Activated CD8-positive, alpha-beta memory T cell treated with anti-CD3 and anti-CD28 coated beads for 24 hours (primary cell): ENCODE results near the gene CNPY1.
A peak's percentile ranks its signal among the peaks of the same experiment; 100 is the strongest.

Experiments used
- DNase-seq: peaks from one replicate; pipeline ENCODE4 v3.0.0-alpha.2; 2020

The CNPY1 gene

GRCh38 chr7:155464948-155465739 is 81.2 kb downstream of the CNPY1 start:
- DNase-seq = no peak

- DNase-seq = no peak
These were observed 82.2 kb downstream of the CNPY1 start for GRCh38 chr7:155464183-155464582.

GRCh38 chr7:155463114-155463811 is 83.1 kb downstream of the CNPY1 start:
- no peak for DNase-seq

- DNase-seq = no peak
These were observed 84.1 kb downstream of the CNPY1 start for GRCh38 chr7:155462163-155462735.

- DNase-seq = no peak
These were observed 84.7 kb downstream of the CNPY1 start for GRCh38 chr7:155461631-155462030.

GRCh38 chr7:155460926-155461613 is 85.3 kb downstream of the CNPY1 start:
- no peak for DNase-seq

GRCh38 chr7:155459700-155460461 is 86.5 kb downstream of the CNPY1 start:
- no peak for DNase-seq

GRCh38 chr7:155458878-155459699 is 87.3 kb downstream of the CNPY1 start:
- DNase-seq = peak; percentile 62

GRCh38 chr7:155458111-155458877 is 88.1 kb downstream of the CNPY1 start, which contains the start of gene EN2:
TSS of gene EN2 (plus strand) at chr7:155458129. CDS start at chr7:155458378, 249 bp downstream.
- peak; percentile 63 for DNase-seq

GRCh38 chr7:155457544-155458110 is 88.7 kb downstream of the CNPY1 start:
- DNase-seq = peak; percentile 67

- peak; percentile 71 for DNase-seq
These were observed 89.4 kb downstream of the CNPY1 start for GRCh38 chr7:155456738-155457543.

GRCh38 chr7:155455776-155456737 is 90.3 kb downstream of the CNPY1 start:
- DNase-seq = no peak

GRCh38 chr7:155455132-155455693 is 91.1 kb downstream of the CNPY1 start:
- DNase-seq = no peak

- peak; percentile 55 for DNase-seq
These were observed 91.9 kb downstream of the CNPY1 start for GRCh38 chr7:155454183-155455112.

- DNase-seq = no peak
These were observed 92.8 kb downstream of the CNPY1 start for GRCh38 chr7:155453296-155454182.
